ENCODE results near the gene MAD1L1.

The MAD1L1 gene

GRCh38 chr7:2217206-2217605, 15.5 kb downstream of the MAD1L1 start:
- DNase-seq = no peak

- DNase-seq = no peak
Measured at GRCh38 chr7:2215851-2216250, 16.9 kb downstream of the MAD1L1 start.

- DNase-seq = peak; percentile 43
Measured at GRCh38 chr7:2214636-2215035, 18.1 kb downstream of the MAD1L1 start.

- DNase-seq = no peak
Measured at GRCh38 chr7:2213551-2214215, 19.1 kb downstream of the MAD1L1 start.

- no peak for DNase-seq
Measured at GRCh38 chr7:2212906-2213305, 19.8 kb downstream of the MAD1L1 start.

GRCh38 chr7:2211926-2212325, 20.8 kb downstream of the MAD1L1 start:
- no peak for DNase-seq

- DNase-seq = no peak
Measured at GRCh38 chr7:2211259-2211880, 21.4 kb downstream of the MAD1L1 start.

- no peak for DNase-seq
Measured at GRCh38 chr7:2210551-2211258, 22.0 kb downstream of the MAD1L1 start.

- DNase-seq = no peak
Measured at GRCh38 chr7:2209961-2210323, 22.8 kb downstream of the MAD1L1 start.

GRCh38 chr7:2209146-2209960, 23.4 kb downstream of the MAD1L1 start:
- DNase-seq = peak; percentile 42

- no peak for DNase-seq
Measured at GRCh38 chr7:2208712-2209111, 24.0 kb downstream of the MAD1L1 start.

GRCh38 chr7:2205036-2205780, 27.5 kb downstream of the MAD1L1 start:
- no peak for DNase-seq

GRCh38 chr7:2204446-2204845, 28.3 kb downstream of the MAD1L1 start:
- DNase-seq = no peak

- DNase-seq = no peak
Measured at GRCh38 chr7:2203766-2204300, 28.9 kb downstream of the MAD1L1 start.

GRCh38 chr7:2202901-2203765, 29.6 kb downstream of the MAD1L1 start:
- no peak for DNase-seq

GRCh38 chr7:2202361-2202761, 30.4 kb downstream of the MAD1L1 start:
- no peak for DNase-seq

- DNase-seq = no peak
Measured at GRCh38 chr7:2201686-2202360, 30.9 kb downstream of the MAD1L1 start.

- DNase-seq = no peak
Measured at GRCh38 chr7:2201128-2201527, 31.6 kb downstream of the MAD1L1 start.

GRCh38 chr7:2200584-2200980, 32.2 kb downstream of the MAD1L1 start:
- no peak for DNase-seq

- no peak for DNase-seq
Measured at GRCh38 chr7:2199956-2200583, 32.7 kb downstream of the MAD1L1 start.

All from GDM1 (cell line).